Neural crest cell (in vitro differentiated cells): ENCODE data around the gene FZR1. TPM values are rescaled to one million over a fixed set of nuclear protein-coding genes. Genes with fewer than 3 reads are reported as not detected.

Experiments
- DNase-seq: peaks from one replicate; pipeline ENCODE4 v3.0.0; 2021; ENCODE audit warnings: low read depth, mixed read lengths, low spot score
- H3K27ac Mint-ChIP-seq: one replicate; pipeline ENCODE4 v1.8.0; 2021; ENCODE audit warnings: mild to moderate bottlenecking, mixed read lengths; ENCODE audit not compliant: unreplicated experiment
- H3K27me3 Mint-ChIP-seq: 2 replicates; pipeline ENCODE4 v1.8.0; 2021; ENCODE audit warnings: low read depth, mild to moderate bottlenecking, mixed read lengths
- H3K36me3 Mint-ChIP-seq: 2 replicates; pipeline ENCODE4 v1.8.0; 2021; ENCODE audit warnings: low read depth, mild to moderate bottlenecking, mixed read lengths
- H3K4me1 Mint-ChIP-seq: 2 replicates; pipeline ENCODE4 v1.8.0; 2021; ENCODE audit warnings: mixed read lengths
- H3K4me3 Mint-ChIP-seq: one replicate; pipeline ENCODE4 v1.8.0; 2021; ENCODE audit warnings: mild to moderate bottlenecking, mixed read lengths
- H3K9me3 Mint-ChIP-seq: 2 replicates; pipeline ENCODE4 v1.8.0; 2021; ENCODE audit warnings: mixed read lengths
- CTCF ChIP-seq: fragments of 200-600 bp; sonication (generic); conservative IDR thresholded peaks from 2 replicates; pipeline ENCODE4 v1.5.0; 2021; ENCODE audit warnings: antibody characterized with exemption, mild to moderate bottlenecking
- total RNA-seq: library from RNA; stranded (reverse); gene quantifications from 2 replicates; pipeline ENCODE4 v1.2.1, GENCODE V29; 2021

The FZR1 gene
- total RNA-seq, 1 donor from 2014 or later: 67.8 TPM

GRCh38 chr19:3464587-3465235 lies 41.4 kb upstream of the FZR1 start:
- peaks cover 80% of the 10 kb centered on the region for H3K27me3 Mint-ChIP-seq
- H3K27ac Mint-ChIP-seq: no peak overlapping the region
- DNase-seq: no peak
- H3K4me1 Mint-ChIP-seq: peaks cover 5% of the 10 kb centered on the region
- no peaks in the 10 kb centered on the region for H3K36me3 Mint-ChIP-seq
- TF ChIP-seq CTCF: no peak
- H3K9me3 Mint-ChIP-seq: peaks cover 4% of the 10 kb centered on the region
- H3K4me3 Mint-ChIP-seq: no peak overlapping the region

DNA sequence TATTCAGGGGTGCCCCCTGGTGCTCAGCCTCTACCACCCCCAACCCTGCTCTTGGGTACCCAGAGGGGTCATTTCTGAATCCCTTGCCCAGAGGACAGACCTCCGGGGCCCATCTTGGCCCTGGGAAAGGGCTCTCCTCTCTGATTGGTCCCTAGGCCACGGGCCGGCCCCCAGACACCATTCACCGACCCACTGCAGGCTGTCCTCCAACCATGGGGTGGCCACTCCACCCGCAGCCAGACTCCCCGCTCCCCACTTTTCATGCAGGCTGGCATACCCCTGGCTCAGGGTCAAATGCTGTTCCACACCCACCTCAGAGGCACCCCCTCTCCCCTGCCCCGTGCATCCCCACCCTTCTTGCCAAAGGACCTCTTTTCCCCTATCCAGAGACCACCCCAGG lies 40.6 kb upstream of the FZR1 start:
- TF ChIP-seq CTCF: no peak
- no peak for DNase-seq
- H3K36me3 Mint-ChIP-seq: no peaks in the 10 kb centered on the region
- peaks cover 5% of the 10 kb centered on the region for H3K4me1 Mint-ChIP-seq
- H3K27ac Mint-ChIP-seq: no peak overlapping the region
- peaks cover 81% of the 10 kb centered on the region for H3K27me3 Mint-ChIP-seq
- peaks cover 4% of the 10 kb centered on the region for H3K9me3 Mint-ChIP-seq
- H3K4me3 Mint-ChIP-seq: no peak overlapping the region

DNA sequence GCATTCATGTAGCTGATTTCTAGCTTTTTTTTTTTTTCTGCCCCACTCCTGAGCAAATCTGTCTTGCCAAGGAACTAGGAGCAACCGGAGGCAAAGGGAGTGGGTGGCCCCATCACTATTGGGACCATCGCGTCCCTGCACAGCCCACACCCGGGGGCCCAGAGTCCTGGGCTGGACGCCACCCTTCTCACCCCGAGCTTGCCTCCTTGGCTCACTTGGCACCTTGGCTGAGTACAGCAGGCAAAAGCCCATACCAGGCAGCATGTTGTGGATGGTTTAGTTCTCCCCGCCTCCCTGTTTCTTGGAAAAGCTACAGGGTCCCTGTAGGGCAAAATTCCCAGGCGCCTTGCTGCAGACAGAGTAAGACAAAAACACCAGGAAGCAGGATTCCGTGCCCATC lies 39.5 kb upstream of the FZR1 start:
- no peak for DNase-seq
- no peak overlapping the region for H3K27ac Mint-ChIP-seq
- H3K4me1 Mint-ChIP-seq: peaks cover 5% of the 10 kb centered on the region
- no peak for TF ChIP-seq CTCF
- no peak overlapping the region for H3K4me3 Mint-ChIP-seq
- H3K27me3 Mint-ChIP-seq: peaks cover 80% of the 10 kb centered on the region
- H3K9me3 Mint-ChIP-seq: peaks cover 4% of the 10 kb centered on the region
- H3K36me3 Mint-ChIP-seq: no peaks in the 10 kb centered on the region

GRCh38 chr19:3467437-3468198 lies 38.5 kb upstream of the FZR1 start:
- peaks cover 4% of the 10 kb centered on the region for H3K9me3 Mint-ChIP-seq
- peaks cover 80% of the 10 kb centered on the region for H3K27me3 Mint-ChIP-seq
- H3K4me3 Mint-ChIP-seq: no peak overlapping the region
- DNase-seq: no peak
- H3K27ac Mint-ChIP-seq: no peak overlapping the region
- TF ChIP-seq CTCF: no peak
- no peaks in the 10 kb centered on the region for H3K36me3 Mint-ChIP-seq
- H3K4me1 Mint-ChIP-seq: peaks cover 4% of the 10 kb centered on the region

DNA sequence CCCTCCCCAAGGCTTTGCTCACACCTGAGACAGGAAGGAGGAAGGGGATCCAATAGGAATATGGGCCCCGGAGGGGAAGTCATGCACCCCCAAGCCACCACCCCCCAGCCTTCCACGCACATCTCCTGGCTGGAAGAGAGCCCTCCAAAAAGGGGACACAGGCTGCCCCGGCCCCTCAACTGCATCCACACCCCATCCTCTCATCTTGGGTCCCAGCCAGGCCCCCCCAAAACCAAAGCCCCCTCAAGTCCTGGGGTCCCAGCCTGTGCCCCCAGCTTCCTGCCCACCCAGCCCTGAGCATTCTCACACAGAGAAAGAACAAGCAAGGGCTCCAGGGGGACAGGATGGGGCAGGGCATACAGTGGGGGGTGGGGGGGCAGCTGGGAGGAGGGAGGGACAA lies 37.9 kb upstream of the FZR1 start:
- Mint-ChIP-seq H3K4me3 (no peak overlapping the region), H3K27ac (no peak overlapping the region), H3K4me1 (no peaks in the 10 kb centered on the region), H3K36me3 (no peaks in the 10 kb centered on the region), H3K27me3 (peaks cover 82% of the 10 kb centered on the region), H3K9me3 (peaks cover 4% of the 10 kb centered on the region)
- no peak for DNase-seq
- TF ChIP-seq CTCF: no peak
